KOPT-K1 (cell line): ENCODE data around the gene CREB3L4.

Source experiments
- H3K27ac ChIP-seq: fragments of 200-600 bp; sonication (generic); 2 replicates; pipeline ENCODE4 v1.5.1; 2016; ENCODE audit warnings: antibody characterized with exemption, mild to moderate bottlenecking, low read depth, low read length; ENCODE audit not compliant: poor library complexity, severe bottlenecking
- H3K36me3 ChIP-seq: fragments of 200-600 bp; sonication (generic); 2 replicates; pipeline ENCODE4 v1.5.1; 2017; ENCODE audit warnings: antibody characterized with exemption, mild to moderate bottlenecking, low read length, moderate library complexity; ENCODE audit not compliant: insufficient read depth
- H3K9me3 ChIP-seq: fragments of 200-600 bp; sonication (generic); 2 replicates; pipeline ENCODE4 v1.5.1; 2017; ENCODE audit warnings: antibody characterized with exemption, low read length, mild to moderate bottlenecking; ENCODE audit not compliant: insufficient read depth, poor library complexity, severe bottlenecking

CREB3L4 gene

DNA sequence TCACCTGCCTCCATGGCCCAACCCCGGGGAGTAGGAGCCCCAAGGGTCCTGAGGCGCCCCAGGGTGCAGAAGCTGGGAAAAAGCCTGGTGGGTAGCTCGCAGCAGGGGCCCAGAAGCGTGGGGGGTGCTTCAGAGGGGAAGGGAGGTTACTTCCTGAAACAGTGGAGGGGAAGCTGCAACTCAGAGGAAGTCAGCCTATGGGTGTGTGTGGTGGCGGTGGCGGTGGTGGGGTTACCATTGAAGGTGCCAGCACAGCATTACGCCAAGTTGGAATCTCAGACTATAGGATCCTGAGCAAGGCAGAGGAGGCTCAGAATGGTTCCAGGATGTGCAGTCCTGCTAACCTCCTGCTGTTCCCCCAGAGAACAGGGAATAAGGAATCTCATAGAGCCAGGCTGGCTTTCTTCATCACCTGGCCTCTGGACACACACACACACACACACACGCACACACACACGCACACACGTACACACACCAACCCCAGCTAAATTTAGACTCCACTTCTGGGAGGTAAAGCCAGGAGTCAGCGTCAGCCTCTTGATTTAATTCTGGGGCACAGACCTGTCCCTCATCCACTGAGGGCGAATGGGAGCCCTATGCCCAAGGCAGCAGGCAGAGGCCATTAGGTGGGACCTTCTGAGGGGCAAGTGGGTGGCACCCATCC, 22.4 kb upstream of the CREB3L4 start:
- Histone ChIP-seq H3K36me3 (peaks cover 65% of the 10 kb centered on the region), H3K9me3 (no peaks in the 10 kb centered on the region), H3K27ac (peak overlapping the region; percentile 86)

DNA sequence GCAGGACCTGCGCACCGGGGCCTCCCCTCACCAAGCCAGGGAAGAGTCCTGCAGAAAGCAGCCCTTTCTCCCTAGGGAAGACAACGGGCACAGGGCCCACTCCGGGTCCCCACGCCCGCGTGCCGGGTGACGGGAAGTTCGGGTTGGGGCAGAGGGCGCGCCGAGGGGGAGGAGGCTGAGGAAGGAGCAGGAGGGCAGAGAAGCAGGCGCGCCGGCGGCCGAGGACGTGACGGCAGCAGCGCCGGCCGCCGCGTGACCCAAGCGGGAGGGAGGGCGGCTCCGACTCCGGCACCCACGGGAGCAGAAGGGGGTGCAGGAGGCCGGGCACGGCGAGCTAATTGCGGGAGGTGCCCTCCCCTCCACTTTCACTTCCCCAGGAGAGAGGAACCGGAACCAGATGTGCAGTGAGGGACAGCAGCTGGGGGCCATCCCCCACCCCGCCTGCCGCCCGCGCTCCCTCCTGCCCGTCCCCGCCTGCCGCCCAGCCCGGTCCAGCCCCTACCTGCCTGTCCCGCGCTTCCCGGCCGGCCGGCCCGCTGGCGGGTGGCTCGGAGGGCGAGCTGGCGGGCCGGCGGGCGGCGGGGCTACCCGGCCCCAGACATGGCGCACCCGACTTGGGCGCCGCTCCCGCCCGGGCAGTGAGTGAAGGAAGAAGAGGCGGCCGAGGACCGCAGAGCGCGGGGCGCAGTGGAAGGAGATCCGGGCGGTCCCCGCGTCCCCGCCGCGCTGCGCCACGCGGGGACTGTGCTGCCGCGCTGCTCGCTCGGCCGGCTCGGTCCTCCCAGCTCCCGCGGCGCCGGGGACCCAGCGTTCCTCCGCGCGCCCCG, 21.7 kb upstream of the CREB3L4 start:
- Histone ChIP-seq H3K27ac (peak overlapping the region; percentile 86), H3K9me3 (no peaks in the 10 kb centered on the region), H3K36me3 (peaks cover 65% of the 10 kb centered on the region)

DNA sequence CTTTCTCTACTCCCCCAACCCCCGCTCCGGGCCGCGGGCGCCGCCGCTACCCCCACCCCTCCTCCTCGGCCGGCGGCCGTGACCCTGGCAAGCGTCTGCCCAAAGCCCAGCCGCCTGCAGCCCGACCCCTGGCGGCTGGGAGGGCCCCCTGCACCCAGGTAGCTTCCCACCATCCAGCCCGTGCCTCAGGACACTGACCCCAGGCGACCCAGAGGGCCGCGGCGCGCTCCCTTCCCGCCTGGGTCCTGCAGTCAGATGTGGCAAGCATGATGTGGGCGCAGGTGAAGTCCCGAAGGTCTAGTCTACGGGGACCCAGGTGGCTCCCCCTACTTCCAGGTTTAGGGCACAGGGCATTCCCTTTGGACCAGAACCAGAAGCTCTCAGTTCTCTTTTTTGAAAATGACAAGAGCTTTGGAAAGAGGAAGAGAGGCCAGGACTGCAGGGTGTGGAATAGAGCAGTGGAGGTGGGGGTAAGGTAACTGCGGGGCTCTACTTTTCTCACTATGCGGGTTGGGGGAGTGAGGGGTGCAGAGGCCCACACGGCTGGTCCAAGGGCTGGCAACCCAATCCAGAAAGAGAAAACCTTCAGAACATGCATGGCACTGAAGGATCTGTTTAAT, 21.0 kb upstream of the CREB3L4 start, which contains the start of gene DENND4B:
DENND4B (minus strand) TSS at position 97 of the 620 bp plus-strand sequence. CDS start 2,344 bp downstream, outside the sequence.
- peaks cover 65% of the 10 kb centered on the region for H3K36me3 ChIP-seq

DNA sequence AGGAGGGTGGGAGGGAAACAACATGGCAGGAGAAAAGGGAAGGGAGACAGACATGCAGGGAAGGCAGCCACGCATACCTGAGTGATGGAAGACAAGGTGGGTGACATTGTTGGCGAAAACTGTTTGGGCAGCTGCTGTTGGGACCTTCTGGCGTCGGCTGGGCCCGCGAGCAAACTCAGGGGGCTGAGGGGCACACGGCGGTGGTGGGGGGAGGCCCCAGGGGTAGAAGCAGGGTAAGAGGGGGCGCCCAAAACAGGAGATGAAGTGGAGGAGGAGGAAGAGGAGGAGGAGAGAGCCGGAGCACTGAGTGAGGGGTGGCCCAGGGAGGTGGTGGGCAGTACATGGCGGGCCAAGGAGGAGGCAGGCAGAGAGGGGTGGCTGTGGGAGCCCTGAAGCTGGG, 16.5 kb upstream of the CREB3L4 start:
- H3K27ac ChIP-seq = no peak overlapping the region
- H3K9me3 ChIP-seq = no peaks in the 10 kb centered on the region
- H3K36me3 ChIP-seq = peaks cover 73% of the 10 kb centered on the region

More for the DNA sequence above, 21.0 kb upstream of the CREB3L4 start, which contains the start of gene DENND4B:
- Histone ChIP-seq H3K27ac (peak within 1 kb of the TSS; percentile 86), H3K9me3 (no peaks in the 10 kb centered on the region)

DNA sequence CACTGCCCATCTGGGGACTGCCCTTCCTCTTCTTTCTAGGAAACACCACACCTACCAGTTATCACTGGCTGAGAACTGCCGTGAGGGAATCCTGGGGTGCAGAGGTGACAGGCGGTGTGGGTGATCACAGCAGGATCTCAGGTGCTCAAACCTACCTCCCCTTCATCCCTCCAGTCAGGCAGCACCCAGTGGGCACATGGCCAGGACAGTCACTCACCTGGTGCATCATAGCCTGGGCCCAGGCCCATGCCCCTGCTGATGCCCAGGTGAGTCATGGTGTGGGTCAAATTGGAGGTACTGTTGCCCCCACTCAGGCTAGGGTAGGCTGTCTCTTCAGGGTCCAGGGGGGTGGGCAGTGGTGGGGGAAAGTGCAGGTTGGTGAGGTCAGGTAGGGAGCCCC, 15.9 kb upstream of the CREB3L4 start:
- peaks cover 73% of the 10 kb centered on the region for H3K36me3 ChIP-seq
- no peaks in the 10 kb centered on the region for H3K9me3 ChIP-seq
- no peak overlapping the region for H3K27ac ChIP-seq

DNA sequence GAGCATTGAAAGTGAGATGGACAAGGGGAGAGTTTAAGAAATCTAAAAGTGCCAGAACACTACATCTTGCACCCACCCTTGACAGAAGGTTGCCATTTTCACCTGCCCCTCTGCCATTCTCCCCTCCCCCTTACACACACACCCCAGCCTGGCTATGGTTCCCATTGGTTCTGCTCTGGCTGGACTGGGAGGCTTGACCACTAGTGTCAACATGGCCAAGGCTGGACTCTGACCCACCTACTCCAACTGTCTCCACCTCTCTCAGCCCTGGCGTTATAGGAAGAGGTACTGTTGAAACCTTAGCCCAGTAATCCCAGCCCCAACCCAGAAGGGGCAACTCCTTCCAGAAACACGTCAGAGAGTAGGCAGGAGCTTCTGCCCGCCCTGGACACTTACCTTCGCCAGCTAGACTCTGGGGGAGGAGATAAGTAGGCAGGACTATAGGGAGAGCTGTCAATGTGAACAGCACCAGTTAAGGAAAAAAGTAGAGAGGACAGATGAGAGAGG, 13.8 kb upstream of the CREB3L4 start:
- no peaks in the 10 kb centered on the region for H3K9me3 ChIP-seq
- H3K36me3 ChIP-seq = peaks cover 59% of the 10 kb centered on the region
- no peak overlapping the region for H3K27ac ChIP-seq

DNA sequence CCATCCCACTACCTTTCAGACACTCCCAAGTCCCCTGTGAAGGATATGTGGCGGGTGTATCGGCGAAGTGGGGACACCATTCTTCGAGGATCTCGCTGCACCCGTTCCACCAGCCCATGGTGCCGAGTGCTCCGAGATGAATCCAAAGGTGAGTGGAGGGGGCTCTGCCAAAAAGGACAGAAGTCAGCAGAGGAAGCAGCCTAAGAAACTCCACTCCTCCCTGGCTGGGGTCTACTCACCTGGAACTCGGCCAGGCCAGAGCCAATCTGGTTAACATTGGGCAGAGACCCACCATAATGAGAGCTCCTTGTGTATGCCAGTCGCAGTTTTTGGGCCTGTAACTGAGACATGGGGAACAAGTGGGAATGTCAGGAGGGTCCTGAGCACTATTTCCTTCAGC, 12.9 kb upstream of the CREB3L4 start:
- Histone ChIP-seq H3K9me3 (no peaks in the 10 kb centered on the region), H3K27ac (no peak overlapping the region), H3K36me3 (peaks cover 57% of the 10 kb centered on the region)

DNA sequence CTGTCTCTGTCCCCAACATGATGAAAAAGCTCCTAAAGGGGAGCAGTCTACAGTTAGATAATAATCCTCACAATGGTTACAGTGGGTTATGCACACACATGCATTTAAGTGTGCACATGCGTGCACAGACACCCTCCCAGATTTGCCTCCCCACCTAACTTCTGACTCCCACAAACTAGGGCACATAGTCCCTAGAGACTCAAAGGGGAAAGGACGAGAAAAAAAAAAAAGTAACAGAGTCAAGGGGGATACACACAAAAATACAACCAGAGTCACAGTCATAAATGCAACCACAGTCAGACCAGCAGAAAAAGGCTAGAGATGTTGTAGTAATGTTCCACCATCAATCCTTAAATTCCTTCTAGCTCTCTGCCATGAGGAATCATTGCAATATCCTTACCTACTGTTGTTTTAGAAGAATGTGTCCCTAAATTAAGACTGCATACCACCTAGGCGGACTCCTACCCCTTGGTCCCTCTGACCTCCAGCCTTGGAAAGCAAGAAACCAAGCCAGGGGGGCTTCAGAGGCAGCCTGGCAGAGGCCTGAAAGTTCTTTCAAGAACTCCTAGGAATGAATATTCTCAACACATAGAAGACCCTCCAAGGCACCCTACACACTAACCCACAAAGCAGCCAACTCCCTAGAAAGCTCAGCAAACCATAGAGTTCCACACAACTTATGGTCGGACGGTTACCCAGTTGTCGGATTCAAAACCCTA, 10.5 kb upstream of the CREB3L4 start:
- peaks cover 44% of the 10 kb centered on the region for H3K36me3 ChIP-seq
- peak overlapping the region; percentile 86 for H3K27ac ChIP-seq
- H3K9me3 ChIP-seq = no peaks in the 10 kb centered on the region

DNA sequence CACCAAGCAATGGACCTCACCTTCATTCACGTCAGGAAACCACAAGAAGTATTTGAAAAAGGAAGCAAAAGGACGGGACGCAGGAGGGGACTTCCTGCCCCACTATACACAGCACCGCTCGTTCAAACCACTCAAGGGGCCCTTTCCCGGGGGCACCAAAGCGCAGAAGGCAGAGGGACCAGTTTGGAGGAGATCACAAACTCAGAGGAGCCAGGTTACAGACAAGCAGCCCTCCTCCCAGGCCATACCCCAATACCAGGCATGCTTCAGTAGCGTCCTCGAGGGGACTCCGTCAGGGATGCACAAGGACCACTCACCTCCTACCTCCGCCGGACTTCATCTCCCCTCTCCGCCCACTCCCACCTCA, 10.0 kb upstream of the CREB3L4 start:
- Histone ChIP-seq H3K9me3 (no peaks in the 10 kb centered on the region), H3K36me3 (peaks cover 38% of the 10 kb centered on the region), H3K27ac (peak overlapping the region; percentile 86)

DNA sequence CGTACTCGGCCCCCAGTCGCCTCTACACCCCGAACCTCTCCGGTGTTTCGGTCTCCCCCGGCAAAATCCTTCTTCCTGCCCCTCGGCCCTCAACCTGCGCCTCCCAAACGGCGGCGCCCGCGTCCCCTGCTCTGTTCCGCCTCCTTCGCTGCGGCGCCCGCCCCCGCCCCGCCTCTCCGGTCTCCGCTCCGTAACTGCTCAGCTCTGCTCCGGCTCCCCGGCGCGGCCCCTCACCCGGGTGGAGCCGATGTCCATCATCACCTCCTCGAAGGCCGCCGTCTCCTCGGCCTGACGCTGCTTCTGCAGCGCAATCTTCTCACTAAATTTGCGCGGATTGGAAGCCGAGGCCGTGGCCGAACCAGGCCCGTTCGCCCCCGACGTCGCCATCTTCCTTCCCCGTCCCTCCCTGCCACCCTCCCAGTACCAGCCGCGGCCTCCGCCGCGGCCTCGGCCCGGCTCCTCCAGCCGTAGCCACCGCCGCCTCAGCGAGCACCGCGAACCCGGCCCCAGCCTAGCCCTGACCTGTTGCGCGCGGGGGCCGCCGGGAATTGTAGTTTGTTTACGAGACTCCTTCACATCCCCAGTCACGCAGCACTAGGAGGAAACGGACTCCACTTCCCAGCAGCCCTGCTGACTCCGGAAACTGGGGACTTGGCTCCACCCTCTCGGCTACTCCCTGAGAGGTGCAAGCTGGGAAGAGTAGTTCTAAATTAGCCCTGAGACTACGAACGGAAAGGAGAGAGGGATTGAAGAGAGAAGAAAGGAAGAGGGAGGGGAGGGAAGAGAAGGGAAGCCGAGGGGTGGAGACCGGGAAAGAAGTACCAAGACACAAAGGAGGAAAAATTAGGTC, 9.4 kb upstream of the CREB3L4 start, which contains the start of gene CRTC2:
CRTC2 (minus strand) TSS at position 502 of the 850 bp plus-strand sequence; CDS start at position 387, 115 bp downstream.
- Histone ChIP-seq H3K9me3 (no peaks in the 10 kb centered on the region), H3K27ac (peak within 1 kb of the TSS; percentile 86), H3K36me3 (peaks cover 34% of the 10 kb centered on the region)

DNA sequence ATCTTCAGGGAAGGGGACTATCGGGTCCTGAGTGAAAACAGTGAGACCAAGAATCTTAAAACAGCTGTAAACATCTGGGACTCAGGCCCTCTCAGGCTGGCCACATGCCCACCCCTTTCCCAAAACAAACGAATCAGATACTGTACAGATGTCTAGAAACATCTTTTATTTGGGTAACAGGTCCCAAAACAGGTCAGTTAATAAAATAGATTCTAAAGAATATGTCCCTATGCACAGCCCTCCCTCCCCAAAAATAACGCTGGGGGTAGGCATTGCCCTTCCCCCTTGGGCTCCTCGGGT, 8.8 kb upstream of the CREB3L4 start:
- Histone ChIP-seq H3K9me3 (no peaks in the 10 kb centered on the region), H3K27ac (no peak overlapping the region), H3K36me3 (peaks cover 28% of the 10 kb centered on the region)

DNA sequence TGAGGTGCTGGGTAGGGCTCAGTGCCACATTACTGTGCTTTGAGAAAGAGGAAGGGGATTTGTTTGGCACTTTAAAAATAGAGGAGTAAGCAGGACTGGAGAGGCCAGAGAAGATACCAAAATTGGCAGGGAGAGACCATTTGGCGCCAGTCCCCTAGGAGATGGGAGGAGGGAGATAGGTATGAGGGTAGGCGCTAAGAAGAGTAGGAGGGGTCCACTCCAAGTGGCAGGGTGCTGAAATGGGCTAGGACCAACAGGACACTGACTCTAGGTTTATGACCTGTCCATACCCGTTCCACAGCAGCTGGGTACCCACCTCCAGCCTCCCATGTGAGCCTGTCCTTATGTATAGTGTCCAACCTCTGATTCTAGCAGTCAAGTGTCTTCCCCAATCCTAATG, 8.2 kb upstream of the CREB3L4 start:
- H3K9me3 ChIP-seq = no peaks in the 10 kb centered on the region
- no peak overlapping the region for H3K27ac ChIP-seq

DNA sequence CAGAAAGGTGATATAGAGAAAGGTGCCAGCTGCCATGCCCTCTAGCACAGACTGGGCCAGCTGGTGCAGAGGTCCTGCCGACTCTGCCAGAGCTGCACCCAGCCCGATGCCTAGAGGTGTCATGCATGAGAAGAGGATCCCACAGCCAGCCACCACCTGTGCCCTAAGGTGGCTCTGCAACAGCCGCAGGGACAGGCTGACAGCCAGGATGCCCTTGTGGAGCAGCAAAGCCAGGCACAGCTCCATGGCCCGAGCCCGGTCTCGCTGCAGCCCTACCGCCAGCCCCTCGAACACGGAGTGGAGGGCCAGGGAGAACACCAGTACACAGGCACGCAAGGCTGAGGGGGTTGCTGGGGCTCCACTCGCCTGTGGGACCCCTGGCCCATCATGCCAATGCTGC, 7.5 kb upstream of the CREB3L4 start:
- Histone ChIP-seq H3K9me3 (no peaks in the 10 kb centered on the region), H3K36me3 (peaks cover 17% of the 10 kb centered on the region; the same call in 1 of the 2 replicates), H3K27ac (no peak overlapping the region)

More for the DNA sequence above, 8.2 kb upstream of the CREB3L4 start:
- peaks cover 23% of the 10 kb centered on the region; the same call in 1 of the 2 replicates for H3K36me3 ChIP-seq

DNA sequence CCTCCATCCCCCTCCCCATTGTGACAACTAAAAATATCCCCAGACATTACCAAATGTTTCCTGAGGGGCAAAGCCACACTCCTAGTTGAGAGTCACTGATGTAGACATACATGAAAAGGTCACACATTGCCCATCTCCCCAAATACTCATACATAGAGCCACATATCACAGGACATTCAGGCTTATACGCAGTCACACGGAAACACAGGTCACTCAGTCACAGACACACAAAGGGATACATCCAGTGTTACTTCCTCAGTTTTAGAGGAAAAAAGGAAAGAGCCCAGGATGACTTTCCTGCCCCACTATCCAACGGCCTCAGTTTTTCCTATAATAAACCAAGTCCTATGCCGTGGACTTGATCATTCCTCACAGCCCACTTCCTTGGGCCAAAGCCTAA, 6.3 kb upstream of the CREB3L4 start:
- H3K27ac ChIP-seq = no peak overlapping the region
- H3K9me3 ChIP-seq = no peaks in the 10 kb centered on the region
- H3K36me3 ChIP-seq = peaks cover 17% of the 10 kb centered on the region; the same call in 1 of the 2 replicates
